OCI-LY7 (cell line): ENCODE results near the gene POLA1. TPM values are rescaled to one million over a fixed set of nuclear protein-coding genes. Genes with fewer than 3 reads are reported as not detected.

Source experiments
- BruUV-seq: library from RNA; stranded (reverse); fragments of 400-500 nt; replicated peaks from 2 replicates; lab custom pipeline; 2021; lab: Mats Ljungman, UMichigan
- CTCF ChIA-PET: fragments of 300-600 bp; sonication (Branson Sonifier 250); formaldehyde crosslinking; loops from one replicate; lab custom pipeline; 2022; ENCODE audit warnings: antibody characterized with exemption; ENCODE audit not compliant: unreplicated experiment; lab: Charles Lee
- POLR2A ChIA-PET: fragments of 300-600 bp; sonication (Branson Sonifier 250); formaldehyde crosslinking; loops from one replicate; lab custom pipeline; 2022; ENCODE audit warnings: antibody characterized with exemption; lab: Charles Lee
- DNase-seq: peaks from one replicate; pipeline ENCODE4 v3.0.0-alpha.2; 2015; ENCODE audit warnings: low spot score
- H2AFZ ChIP-seq: fragments of 200-600 bp; sonication (generic), shearing (Covaris generic); 2 replicates; pipeline ENCODE4 v1.6.1; 2014; ENCODE audit warnings: mild to moderate bottlenecking, antibody characterized with exemption, low read length, moderate library complexity
- H3K27ac ChIP-seq: fragments of 200-600 bp; sonication (generic); 2 replicates; pipeline ENCODE4 v1.5.1; 2014; ENCODE audit warnings: mixed run types, low read depth, mild to moderate bottlenecking, moderate library complexity, low read length, inconsistent platforms; ENCODE audit not compliant: poor library complexity, severe bottlenecking
- H3K36me3 ChIP-seq: fragments of 200-600 bp; sonication (generic); 2 replicates; pipeline ENCODE4 v1.6.1; 2014; ENCODE audit warnings: mild to moderate bottlenecking, antibody characterized with exemption, low read length, moderate library complexity, mixed read lengths; ENCODE audit not compliant: insufficient read depth
- H3K4me1 ChIP-seq: fragments of 200-600 bp; sonication (generic); 2 replicates; pipeline ENCODE4 v1.5.1; 2014; ENCODE audit warnings: mild to moderate bottlenecking, low read length; ENCODE audit not compliant: insufficient read depth, poor library complexity, severe bottlenecking
- H3K4me2 ChIP-seq: fragments of 200-600 bp; sonication (generic); 2 replicates; pipeline ENCODE4 v1.6.1; 2014; ENCODE audit warnings: mild to moderate bottlenecking, low read length
- H3K4me3 ChIP-seq: fragments of 200-600 bp; sonication (generic); 2 replicates; pipeline ENCODE4 v1.5.1; 2014; ENCODE audit warnings: mild to moderate bottlenecking, low read depth, low read length; ENCODE audit not compliant: poor library complexity, severe bottlenecking
- H3K79me2 ChIP-seq: fragments of 200-600 bp; sonication (generic); 2 replicates; pipeline ENCODE4 v1.6.1; 2016; ENCODE audit warnings: low read depth, mild to moderate bottlenecking, low read length, moderate library complexity, mixed read lengths; ENCODE audit not compliant: insufficient read depth
- H3K9me2 ChIP-seq: fragments of 200-600 bp; sonication (generic); 2 replicates; pipeline ENCODE4 v1.6.1; 2016; ENCODE audit warnings: mild to moderate bottlenecking, low read length, mixed read lengths; ENCODE audit not compliant: insufficient read depth
- H3K9me3 ChIP-seq: fragments of 200-600 bp; sonication (generic); 2 replicates; pipeline ENCODE4 v1.6.1; 2014; ENCODE audit warnings: mild to moderate bottlenecking, mixed run types, low read length, mixed read lengths
- H4K20me1 ChIP-seq: fragments of 200-600 bp; sonication (generic); 2 replicates; pipeline ENCODE4 v1.6.1; 2014; ENCODE audit warnings: mild to moderate bottlenecking, antibody characterized with exemption, low read length, moderate library complexity, mixed read lengths; ENCODE audit not compliant: insufficient read depth
- EZH2phosphoT487 ChIP-seq: fragments of 200-600 bp; sonication (generic); IDR thresholded peaks from 2 replicates; pipeline ENCODE4 v1.6.1; 2018; ENCODE audit warnings: low read depth, borderline replicate concordance, mild to moderate bottlenecking, mixed run types, antibody characterized with exemption, low read length, moderate library complexity, mixed read lengths
- intact Hi-C: fragments of 100-400 bp; cut with micrococcal nuclease; formaldehyde crosslinking; loops from one replicate; pipeline ENCODE4 v1.10.0; 2022; ENCODE audit not compliant: unreplicated experiment
- total RNA-seq, 2 experiments: library from RNA; depleted of rRNA in 1 of 2; stranded (reverse); fragments of >200 nt in 1 of 2; shearing (Covaris generic) in 1 of 2; gene quantifications; 2 replicates each; pipeline ENCODE4 v1.2.3, GENCODE V29; 2014 to 2022
- TF ChIP-seq, protein P1 (sequence below): fragments of 200-600 bp; sonication (generic); conservative IDR thresholded peaks from 2 replicates; pipeline ENCODE4 v1.5.1; 2014; ENCODE audit warnings: mild to moderate bottlenecking, antibody characterized with exemption, low read length, moderate library complexity, mixed read lengths

Gene POLA1
- total RNA-seq, 2 experiments from 2014 or later = 58.0 to 65.1 TPM

- TF ChIP-seq EZH2phosphoT487 = no peak
- TF ChIP-seq, protein P1, sequence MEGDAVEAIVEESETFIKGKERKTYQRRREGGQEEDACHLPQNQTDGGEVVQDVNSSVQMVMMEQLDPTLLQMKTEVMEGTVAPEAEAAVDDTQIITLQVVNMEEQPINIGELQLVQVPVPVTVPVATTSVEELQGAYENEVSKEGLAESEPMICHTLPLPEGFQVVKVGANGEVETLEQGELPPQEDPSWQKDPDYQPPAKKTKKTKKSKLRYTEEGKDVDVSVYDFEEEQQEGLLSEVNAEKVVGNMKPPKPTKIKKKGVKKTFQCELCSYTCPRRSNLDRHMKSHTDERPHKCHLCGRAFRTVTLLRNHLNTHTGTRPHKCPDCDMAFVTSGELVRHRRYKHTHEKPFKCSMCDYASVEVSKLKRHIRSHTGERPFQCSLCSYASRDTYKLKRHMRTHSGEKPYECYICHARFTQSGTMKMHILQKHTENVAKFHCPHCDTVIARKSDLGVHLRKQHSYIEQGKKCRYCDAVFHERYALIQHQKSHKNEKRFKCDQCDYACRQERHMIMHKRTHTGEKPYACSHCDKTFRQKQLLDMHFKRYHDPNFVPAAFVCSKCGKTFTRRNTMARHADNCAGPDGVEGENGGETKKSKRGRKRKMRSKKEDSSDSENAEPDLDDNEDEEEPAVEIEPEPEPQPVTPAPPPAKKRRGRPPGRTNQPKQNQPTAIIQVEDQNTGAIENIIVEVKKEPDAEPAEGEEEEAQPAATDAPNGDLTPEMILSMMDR = no peak
- POLR2A ChIA-PET = interaction anchor here (0.6 to 1.0 kb wide), 2 partner anchors 13 to 39 kb away, joined by 3 read pairs; no protein-coding TSS in a partner anchor
- Histone ChIP-seq H4K20me1 (no peaks in the 10 kb centered on the region), H3K9me3 (no peaks in the 10 kb centered on the region), H3K27ac (no peak overlapping the region), H3K9me2 (no peaks in the 10 kb centered on the region), H3K36me3 (peaks cover 75% of the 10 kb centered on the region), H3K4me3 (no peak overlapping the region), H3K4me2 (no peak overlapping the region), H3K79me2 (no peaks in the 10 kb centered on the region), H3K4me1 (no peaks in the 10 kb centered on the region), H2AFZ (no peak overlapping the region)
- BruUV-seq = no TSS peak
- intact Hi-C loops = no loop called here
- no peak for DNase-seq
- CTCF ChIA-PET = no interaction called here
These were observed 158.1 kb downstream of the POLA1 start for GRCh38 chrX:24851780-24852179.

DNA sequence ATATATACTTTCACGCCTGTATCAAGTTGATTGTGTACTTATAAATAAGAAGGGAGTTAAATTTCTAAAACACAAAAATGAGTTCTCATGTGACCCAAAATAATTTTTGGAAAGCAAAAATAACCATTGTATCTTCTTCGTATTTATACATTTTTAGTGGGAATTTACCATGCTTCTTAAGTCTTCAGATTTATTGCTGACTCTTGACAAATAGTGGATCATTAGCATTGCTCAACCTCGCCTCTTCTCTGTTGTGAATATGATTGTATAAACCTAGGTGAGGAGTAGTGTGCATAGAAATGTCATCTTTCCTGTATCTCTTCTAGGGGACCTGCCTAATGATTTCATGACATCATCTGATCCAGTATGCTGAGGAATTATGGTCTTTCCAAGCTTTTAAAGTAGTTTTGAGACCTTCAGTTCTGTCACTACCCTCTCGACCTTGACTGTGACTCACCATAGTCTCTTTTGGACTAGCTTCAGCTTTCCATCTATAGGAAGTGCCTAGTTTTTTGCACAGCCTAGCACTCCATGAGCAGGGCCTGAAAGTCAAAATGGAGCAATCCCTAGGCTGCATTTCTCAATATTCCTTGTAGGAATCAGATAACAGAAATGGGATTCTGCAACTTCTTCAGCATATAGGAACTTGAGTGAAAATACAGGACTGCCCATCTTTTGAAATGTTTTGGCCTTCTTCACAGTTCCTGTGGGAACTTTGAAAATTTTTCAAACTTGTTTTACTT, 164.5 kb downstream of the POLA1 start:
- Histone ChIP-seq H2AFZ (no peak overlapping the region), H3K9me2 (no peaks in the 10 kb centered on the region), H3K4me1 (no peaks in the 10 kb centered on the region), H3K4me2 (no peak overlapping the region), H3K4me3 (no peak overlapping the region), H3K27ac (no peak overlapping the region), H3K79me2 (no peaks in the 10 kb centered on the region), H3K36me3 (peaks cover 32% of the 10 kb centered on the region), H4K20me1 (no peaks in the 10 kb centered on the region), H3K9me3 (no peaks in the 10 kb centered on the region)
- intact Hi-C loops = no loop called here
- DNase-seq = no peak
- no TSS peak for BruUV-seq
- TF ChIP-seq, protein P1 = no peak
- no peak for TF ChIP-seq EZH2phosphoT487
- POLR2A ChIA-PET = no interaction called here
- CTCF ChIA-PET = no interaction called here

DNA sequence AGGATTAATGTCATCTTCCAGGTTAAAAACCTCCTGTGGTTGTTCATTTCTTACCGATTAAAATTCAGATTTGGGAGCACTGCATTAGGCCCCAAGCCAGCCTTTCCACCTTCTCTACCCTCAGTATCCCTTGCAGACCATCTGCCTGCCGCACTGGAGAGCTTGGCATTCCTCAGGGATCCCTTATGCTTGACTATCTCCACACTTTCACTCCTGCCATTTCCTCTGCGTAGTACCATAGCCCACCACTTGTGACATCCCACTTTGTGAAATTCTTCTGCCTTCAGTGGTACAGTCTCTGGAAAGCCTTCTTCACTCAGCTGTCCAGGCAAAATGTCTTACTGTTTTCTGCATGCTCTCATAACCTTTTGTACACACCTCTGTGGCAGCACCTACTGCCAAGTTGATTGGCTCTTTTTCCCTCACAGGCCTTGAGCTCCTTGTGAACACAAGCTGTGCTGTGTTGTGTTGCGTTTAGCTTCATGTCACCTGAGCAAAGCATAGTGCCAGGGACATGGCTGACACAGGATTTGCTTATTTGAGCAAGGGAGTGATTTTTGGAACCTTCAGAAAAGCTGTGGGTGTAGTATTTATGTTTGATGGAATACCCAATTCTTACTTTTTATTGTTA, 165.6 kb downstream of the POLA1 start:
- Histone ChIP-seq H3K4me3 (no peak overlapping the region), H3K36me3 (peaks cover 26% of the 10 kb centered on the region), H3K4me2 (no peak overlapping the region), H3K9me2 (no peaks in the 10 kb centered on the region), H2AFZ (no peak overlapping the region), H3K27ac (no peak overlapping the region), H3K79me2 (no peaks in the 10 kb centered on the region), H3K4me1 (no peaks in the 10 kb centered on the region), H4K20me1 (no peaks in the 10 kb centered on the region), H3K9me3 (no peaks in the 10 kb centered on the region)
- POLR2A ChIA-PET = no interaction called here
- intact Hi-C loops = no loop called here
- no peak for DNase-seq
- CTCF ChIA-PET = no interaction called here
- TF ChIP-seq, protein P1 = no peak
- no peak for TF ChIP-seq EZH2phosphoT487
- no TSS peak for BruUV-seq
